Central memory CD8-positive, alpha-beta T cell (primary cell): ENCODE measurements around the gene IRF2BP1.

ENCODE experiments used
- ATAC-seq: fragments of 150-1000 bp; cut with Tn5 transposase; replicated peaks from 2 replicates; pipeline ENCODE4 v1.10.0; 2022; ENCODE audit warnings: mild to moderate bottlenecking, moderate FRiP score, moderate number of reproducible peaks; ENCODE audit not compliant: poor library complexity, severe bottlenecking; ENCODE audit errors: extremely low read depth
- DNase-seq, 2 donors: peaks; one replicate each; pipeline ENCODE4 v3.0.0; 2021; ENCODE audit warnings: low spot score in 2 of 2
- H3K27ac Mint-ChIP-seq: one replicate; pipeline ENCODE4 v1.8.0; 2022; ENCODE audit warnings: low read depth, mild to moderate bottlenecking, moderate library complexity, mixed read lengths
- H3K27me3 Mint-ChIP-seq: one replicate; pipeline ENCODE4 v1.8.0; 2022; ENCODE audit warnings: mixed read lengths
- H3K36me3 Mint-ChIP-seq: one replicate; pipeline ENCODE4 v1.8.0; 2022; ENCODE audit warnings: mild to moderate bottlenecking, moderate library complexity, mixed read lengths; ENCODE audit not compliant: insufficient read depth
- H3K4me1 Mint-ChIP-seq: one replicate; pipeline ENCODE4 v1.8.0; 2022; ENCODE audit warnings: mixed read lengths
- H3K4me3 Mint-ChIP-seq: one replicate; pipeline ENCODE4 v1.8.0; 2022; ENCODE audit warnings: mild to moderate bottlenecking, moderate library complexity, mixed read lengths
- H3K9me3 Mint-ChIP-seq: one replicate; pipeline ENCODE4 v1.8.0; 2022; ENCODE audit warnings: mixed read lengths

Gene IRF2BP1

GRCh38 chr19:45917421-45918091 is 31.6 kb upstream of the IRF2BP1 start:
- Mint-ChIP-seq H3K4me3 (no peak overlapping the region), H3K36me3 (peaks cover 1% of the 10 kb centered on the region), H3K9me3 (no peaks in the 10 kb centered on the region), H3K27ac (no peak overlapping the region), H3K27me3 (peaks cover 35% of the 10 kb centered on the region), H3K4me1 (no peaks in the 10 kb centered on the region)
- DNase-seq = no peak
- ATAC-seq = no peak

- Mint-ChIP-seq H3K27me3 (peaks cover 50% of the 10 kb centered on the region), H3K4me1 (no peaks in the 10 kb centered on the region), H3K36me3 (no peaks in the 10 kb centered on the region), H3K4me3 (no peak within 1 kb of the TSS), H3K27ac (no peak within 1 kb of the TSS), H3K9me3 (no peaks in the 10 kb centered on the region)
- DNase-seq (no peak), ATAC-seq (no peak)
Observed at GRCh38 chr19:45913874-45914830, 28.2 kb upstream of the IRF2BP1 start, which contains the start of gene NANOS2. TSS of gene NANOS2 (minus strand) at chr19:45914778. CDS start at chr19:45914693, 85 bp downstream.

- DNase-seq = no peak
- H3K27me3 Mint-ChIP-seq = peaks cover 50% of the 10 kb centered on the region
- no peaks in the 10 kb centered on the region for H3K4me1 Mint-ChIP-seq
- H3K9me3 Mint-ChIP-seq = no peaks in the 10 kb centered on the region
- H3K36me3 Mint-ChIP-seq = no peaks in the 10 kb centered on the region
- H3K4me3 Mint-ChIP-seq = no peak overlapping the region
- ATAC-seq = no peak
- no peak overlapping the region for H3K27ac Mint-ChIP-seq
Observed at GRCh38 chr19:45911291-45911690, 25.4 kb upstream of the IRF2BP1 start.

- Mint-ChIP-seq H3K4me1 (no peaks in the 10 kb centered on the region), H3K9me3 (no peaks in the 10 kb centered on the region), H3K27me3 (peaks cover 45% of the 10 kb centered on the region), H3K36me3 (no peaks in the 10 kb centered on the region), H3K4me3 (no peak overlapping the region), H3K27ac (no peak overlapping the region)
- ATAC-seq (no peak), DNase-seq (no peak)
Observed at GRCh38 chr19:45908956-45909355, 23.0 kb upstream of the IRF2BP1 start.

GRCh38 chr19:45906221-45906620 is 20.3 kb upstream of the IRF2BP1 start:
- no peak for DNase-seq
- H3K4me3 Mint-ChIP-seq = no peak overlapping the region
- peaks cover 25% of the 10 kb centered on the region for H3K27me3 Mint-ChIP-seq
- peaks cover 10% of the 10 kb centered on the region for H3K36me3 Mint-ChIP-seq
- H3K4me1 Mint-ChIP-seq = peaks cover 9% of the 10 kb centered on the region
- H3K9me3 Mint-ChIP-seq = no peaks in the 10 kb centered on the region
- no peak overlapping the region for H3K27ac Mint-ChIP-seq
- no peak for ATAC-seq

GRCh38 chr19:45905011-45905410 is 19.1 kb upstream of the IRF2BP1 start:
- no peak overlapping the region for H3K4me3 Mint-ChIP-seq
- H3K9me3 Mint-ChIP-seq = no peaks in the 10 kb centered on the region
- DNase-seq (no peak), ATAC-seq (no peak)
- H3K4me1 Mint-ChIP-seq = peaks cover 19% of the 10 kb centered on the region
- peaks cover 17% of the 10 kb centered on the region for H3K27me3 Mint-ChIP-seq
- H3K36me3 Mint-ChIP-seq = peaks cover 12% of the 10 kb centered on the region
- H3K27ac Mint-ChIP-seq = no peak overlapping the region

- Mint-ChIP-seq H3K9me3 (no peaks in the 10 kb centered on the region), H3K27me3 (no peaks in the 10 kb centered on the region), H3K4me1 (peaks cover 21% of the 10 kb centered on the region), H3K4me3 (peak overlapping the region; percentile 92), H3K36me3 (peaks cover 18% of the 10 kb centered on the region), H3K27ac (peak overlapping the region; percentile 89)
- ATAC-seq (peak; percentile 79), DNase-seq (peak; percentile 98 to 99)
Observed at GRCh38 chr19:45902651-45903625, 17.0 kb upstream of the IRF2BP1 start.

GRCh38 chr19:45901912-45902650 is 16.1 kb upstream of the IRF2BP1 start, which contains the start of gene MYPOP:
TSS of gene MYPOP (minus strand) at chr19:45902613. CDS start at chr19:45901773, 840 bp downstream.
- Mint-ChIP-seq H3K27me3 (no peaks in the 10 kb centered on the region), H3K4me1 (peaks cover 21% of the 10 kb centered on the region), H3K36me3 (peaks cover 18% of the 10 kb centered on the region), H3K9me3 (no peaks in the 10 kb centered on the region), H3K4me3 (peak within 1 kb of the TSS; percentile 92), H3K27ac (peak within 1 kb of the TSS; percentile 89)
- DNase-seq (no peak), ATAC-seq (no peak)

- peaks cover 18% of the 10 kb centered on the region for H3K36me3 Mint-ChIP-seq
- peaks cover 21% of the 10 kb centered on the region for H3K4me1 Mint-ChIP-seq
- peak overlapping the region; percentile 89 for H3K27ac Mint-ChIP-seq
- peak overlapping the region; percentile 92 for H3K4me3 Mint-ChIP-seq
- ATAC-seq (no peak), DNase-seq (no peak)
- no peaks in the 10 kb centered on the region for H3K27me3 Mint-ChIP-seq
- H3K9me3 Mint-ChIP-seq = no peaks in the 10 kb centered on the region
Observed at GRCh38 chr19:45901432-45901911, 15.5 kb upstream of the IRF2BP1 start.

- no peak overlapping the region for H3K27ac Mint-ChIP-seq
Observed at GRCh38 chr19:45900738-45901431, 14.9 kb upstream of the IRF2BP1 start.

More at GRCh38 chr19:45900738-45901431, 14.9 kb upstream of the IRF2BP1 start:
- peaks cover 21% of the 10 kb centered on the region for H3K4me1 Mint-ChIP-seq
- DNase-seq = no peak
- peak overlapping the region; percentile 92 for H3K4me3 Mint-ChIP-seq
- no peaks in the 10 kb centered on the region for H3K27me3 Mint-ChIP-seq
- H3K36me3 Mint-ChIP-seq = peaks cover 18% of the 10 kb centered on the region
- no peaks in the 10 kb centered on the region for H3K9me3 Mint-ChIP-seq
- no peak for ATAC-seq
